Vagina (tissue), 2 donors: Measurements from ENCODE around the gene CELF4. TPM values are rescaled to one million over a fixed set of nuclear protein-coding genes. Genes with fewer than 3 reads are reported as not detected.

Experiments
- DNase-seq, 2 donors: peaks; one replicate each; pipeline ENCODE4 v3.0.0-alpha.2; 2017; ENCODE audit errors: extremely low spot score in 2 of 2
- H3K27ac ChIP-seq: fragments of 200-600 bp; sonication (generic); one replicate; pipeline ENCODE4 v1.5.1; 2019
- H3K27me3 ChIP-seq: fragments of 200-600 bp; sonication (generic); one replicate; pipeline ENCODE4 v1.5.1; 2019
- H3K36me3 ChIP-seq, 2 donors: fragments of 200-600 bp; sonication (generic); one replicate each; pipeline ENCODE4 v1.5.1; 2017 to 2019
- H3K4me1 ChIP-seq: fragments of 200-600 bp; sonication (generic); one replicate; pipeline ENCODE4 v1.5.1; 2019
- H3K4me3 ChIP-seq, 2 donors: fragments of 200-600 bp; sonication (generic); 1 replicate in 1 of 2; 2 replicates in 1 of 2; pipeline ENCODE4 v1.5.1; 2016 to 2019
- H3K9me3 ChIP-seq: fragments of 200-600 bp; sonication (generic); one replicate; pipeline ENCODE4 v1.5.1; 2019
- POLR2A ChIP-seq, 2 donors: fragments of 450-650 bp; IDR thresholded peaks; one replicate each; pipeline ENCODE4 v1.6.1; 2017; ENCODE audit warnings: antibody characterized with exemption in 2 of 2, mild to moderate bottlenecking in 2 of 2, moderate library complexity in 2 of 2
- POLR2AphosphoS5 ChIP-seq, 2 donors: sonication (generic); formaldehyde crosslinking; IDR thresholded peaks; one replicate each; pipeline ENCODE4 v1.9.0; 2017; ENCODE audit warnings: antibody characterized with exemption in 2 of 2, mild to moderate bottlenecking in 2 of 2, low read depth in 1 of 2; ENCODE audit not compliant: insufficient read depth in 1 of 2
- intact Hi-C: fragments of 100-400 bp; cut with DNase I; formaldehyde crosslinking; loops from one replicate; pipeline ENCODE4 v1.15.1; 2023
- total RNA-seq: library from RNA; depleted of rRNA; stranded (reverse); fragments of >200 nt; gene quantifications from one replicate; pipeline ENCODE4 v1.2.3, GENCODE V29; 2016
- TF ChIP-seq, protein P1 (sequence below), 3 experiments: fragments of 450-650 bp in 2 of 3; fragments of 200-600 bp in 1 of 3; sonication (generic) in 1 of 3; IDR thresholded peaks; one replicate each; pipeline ENCODE4 v1.5.1; 2017 to 2019; ENCODE audit warnings: antibody characterized with exemption in 3 of 3, mild to moderate bottlenecking in 2 of 3, moderate library complexity in 2 of 3

Gene CELF4
- total RNA-seq, 1 donor from 2014 or later, result 2.2 TPM

GRCh38 chr18:37507239-37507638 lies 58.4 kb downstream of the CELF4 start:
- Histone ChIP-seq H3K9me3 (no peaks in the 10 kb centered on the region), H3K27me3 (no peaks in the 10 kb centered on the region), H3K27ac (no peak overlapping the region), H3K36me3 (no peaks in the 10 kb centered on the region), H3K4me1 (no peaks in the 10 kb centered on the region), H3K4me3 (no peak overlapping the region)
- intact Hi-C loops, result no loop called here
- no peak for DNase-seq
- TF ChIP-seq POLR2A (IDR thresholded peaks at IDR 0.05), result no peak
- TF ChIP-seq POLR2AphosphoS5 (IDR thresholded peaks at IDR 0.05; ENCODE audit: insufficient read depth in 1 of 2, low read depth in 1 of 2), result no peak
- TF ChIP-seq, protein P1, sequence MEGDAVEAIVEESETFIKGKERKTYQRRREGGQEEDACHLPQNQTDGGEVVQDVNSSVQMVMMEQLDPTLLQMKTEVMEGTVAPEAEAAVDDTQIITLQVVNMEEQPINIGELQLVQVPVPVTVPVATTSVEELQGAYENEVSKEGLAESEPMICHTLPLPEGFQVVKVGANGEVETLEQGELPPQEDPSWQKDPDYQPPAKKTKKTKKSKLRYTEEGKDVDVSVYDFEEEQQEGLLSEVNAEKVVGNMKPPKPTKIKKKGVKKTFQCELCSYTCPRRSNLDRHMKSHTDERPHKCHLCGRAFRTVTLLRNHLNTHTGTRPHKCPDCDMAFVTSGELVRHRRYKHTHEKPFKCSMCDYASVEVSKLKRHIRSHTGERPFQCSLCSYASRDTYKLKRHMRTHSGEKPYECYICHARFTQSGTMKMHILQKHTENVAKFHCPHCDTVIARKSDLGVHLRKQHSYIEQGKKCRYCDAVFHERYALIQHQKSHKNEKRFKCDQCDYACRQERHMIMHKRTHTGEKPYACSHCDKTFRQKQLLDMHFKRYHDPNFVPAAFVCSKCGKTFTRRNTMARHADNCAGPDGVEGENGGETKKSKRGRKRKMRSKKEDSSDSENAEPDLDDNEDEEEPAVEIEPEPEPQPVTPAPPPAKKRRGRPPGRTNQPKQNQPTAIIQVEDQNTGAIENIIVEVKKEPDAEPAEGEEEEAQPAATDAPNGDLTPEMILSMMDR (IDR thresholded peaks at IDR 0.05), result no peak

DNA sequence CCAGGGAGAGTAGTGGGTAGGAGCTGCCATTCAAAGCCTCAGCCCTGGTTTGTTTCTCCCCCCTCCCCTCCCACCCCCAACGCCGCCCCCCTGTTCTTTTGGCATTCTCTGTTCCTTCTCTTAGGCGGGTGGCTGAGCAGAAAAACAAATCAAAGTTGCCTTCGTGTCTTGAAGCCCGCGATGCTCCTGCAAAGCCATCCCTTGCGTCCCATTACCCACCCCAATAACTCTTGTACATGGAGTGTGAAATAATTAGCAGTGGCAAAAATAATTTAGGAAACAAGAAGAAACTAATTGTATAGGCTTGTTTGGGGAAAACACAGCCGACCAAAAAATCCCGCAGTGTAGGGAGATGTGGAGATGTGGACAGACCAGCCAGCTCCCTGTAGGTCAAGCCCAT lies 59.6 kb downstream of the CELF4 start:
- intact Hi-C loops, result no loop called here

DNA sequence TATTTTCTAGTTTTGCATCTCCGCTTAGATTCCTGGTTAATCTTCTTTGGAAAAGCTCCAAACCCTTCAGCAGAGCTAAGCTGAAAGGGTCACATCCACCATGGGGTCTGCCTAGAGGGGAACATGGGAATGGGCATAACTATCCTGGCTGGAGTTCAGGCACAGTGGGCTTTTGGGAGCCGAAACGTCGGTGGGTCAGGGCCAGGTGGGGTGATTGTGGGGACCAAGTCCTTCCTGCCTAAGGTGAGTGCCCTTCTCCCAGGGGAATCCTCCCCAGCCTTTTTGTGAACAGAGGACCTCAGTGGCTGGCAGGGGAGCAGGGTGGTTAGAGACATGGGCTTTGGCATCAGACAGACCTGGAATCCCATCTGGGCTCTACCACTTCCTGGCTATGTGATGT lies 60.3 kb downstream of the CELF4 start:
- no peaks in the 10 kb centered on the region for H3K9me3 ChIP-seq
- H3K27me3 ChIP-seq, result no peaks in the 10 kb centered on the region
- intact Hi-C loops, result no loop called here
- TF ChIP-seq POLR2A (IDR thresholded peaks at IDR 0.05) (no peak), POLR2AphosphoS5 (IDR thresholded peaks at IDR 0.05; ENCODE audit: insufficient read depth in 1 of 2, low read depth in 1 of 2) (no peak)
- TF ChIP-seq, protein P1 (IDR thresholded peaks at IDR 0.05), result no peak
- no peak overlapping the region for H3K27ac ChIP-seq
- H3K36me3 ChIP-seq, result no peaks in the 10 kb centered on the region
- H3K4me3 ChIP-seq, result no peak overlapping the region
- H3K4me1 ChIP-seq, result no peaks in the 10 kb centered on the region
- no peak for DNase-seq

More for the DNA sequence above, 59.6 kb downstream of the CELF4 start:
- Histone ChIP-seq H3K9me3 (no peaks in the 10 kb centered on the region), H3K36me3 (no peaks in the 10 kb centered on the region), H3K4me3 (no peak overlapping the region), H3K27ac (no peak overlapping the region), H3K27me3 (no peaks in the 10 kb centered on the region), H3K4me1 (no peaks in the 10 kb centered on the region)
- TF ChIP-seq POLR2AphosphoS5 (IDR thresholded peaks at IDR 0.05; ENCODE audit: insufficient read depth in 1 of 2, low read depth in 1 of 2) (no peak), POLR2A (IDR thresholded peaks at IDR 0.05) (no peak)
- TF ChIP-seq, protein P1 (IDR thresholded peaks at IDR 0.05), result no peak
- no peak for DNase-seq

GRCh38 chr18:37502601-37503000 lies 63.0 kb downstream of the CELF4 start:
- no peaks in the 10 kb centered on the region for H3K27me3 ChIP-seq
- intact Hi-C loops, result no loop called here
- no peak overlapping the region for H3K27ac ChIP-seq
- H3K9me3 ChIP-seq, result no peaks in the 10 kb centered on the region
- no peaks in the 10 kb centered on the region for H3K4me1 ChIP-seq
- no peak overlapping the region for H3K4me3 ChIP-seq
- no peak for DNase-seq
- TF ChIP-seq, protein P1 (IDR thresholded peaks at IDR 0.05), result no peak
- TF ChIP-seq POLR2AphosphoS5 (IDR thresholded peaks at IDR 0.05; ENCODE audit: insufficient read depth in 1 of 2, low read depth in 1 of 2) (no peak), POLR2A (IDR thresholded peaks at IDR 0.05) (no peak)
- no peaks in the 10 kb centered on the region for H3K36me3 ChIP-seq

- Histone ChIP-seq H3K4me1 (no peaks in the 10 kb centered on the region), H3K27ac (no peak overlapping the region), H3K9me3 (no peaks in the 10 kb centered on the region), H3K27me3 (no peaks in the 10 kb centered on the region), H3K36me3 (no peaks in the 10 kb centered on the region), H3K4me3 (no peak overlapping the region)
- no peak for DNase-seq
- intact Hi-C loops, result no loop called here
- TF ChIP-seq POLR2A (IDR thresholded peaks at IDR 0.05), result no peak
- no peak for TF ChIP-seq POLR2AphosphoS5 (IDR thresholded peaks at IDR 0.05; ENCODE audit: insufficient read depth in 1 of 2, low read depth in 1 of 2)
- TF ChIP-seq, protein P1 (IDR thresholded peaks at IDR 0.05), result no peak
These were observed 63.6 kb downstream of the CELF4 start for GRCh38 chr18:37502036-37502435.
